K562 (cell line): Measurements from ENCODE around the gene ZKSCAN3. TPM values are rescaled to one million over a fixed set of nuclear protein-coding genes. Genes with fewer than 3 reads are reported as not detected.

Source experiments
- CAMTA2 ChIP-seq: fragments of 250-450 bp; sonication (Bioruptor Pico); conservative IDR thresholded peaks from 2 replicates; pipeline ENCODE4 v1.5.1; 2022
- DDX20 ChIP-seq: fragments of 450-650 bp; IDR thresholded peaks from 2 replicates; pipeline ENCODE4 v1.6.1; 2016; ENCODE audit warnings: missing genetic modification characterization, low read depth, mild to moderate bottlenecking, missing compliant biosample characterization, moderate library complexity
- DNMT1 ChIP-seq: fragments of 450-650 bp; IDR thresholded peaks from 2 replicates; pipeline ENCODE4 v1.6.1; 2016; ENCODE audit warnings: antibody characterized with exemption, mild to moderate bottlenecking
- GTF2B ChIP-seq: IDR thresholded peaks from 2 replicates; pipeline ENCODE4 v1.6.1; 2011; ENCODE audit not compliant: insufficient read length; ENCODE audit errors: extremely low read depth
- HNRNPL ChIP-seq: fragments of 200-400 bp; formaldehyde crosslinking; IDR thresholded peaks from 2 replicates; pipeline ENCODE4 v1.6.1; 2017; ENCODE audit warnings: low read depth, mild to moderate bottlenecking, low read length
- L3MBTL2 ChIP-seq: fragments of 450-650 bp; IDR thresholded peaks from 2 replicates; pipeline ENCODE4 v1.6.1; 2016; ENCODE audit warnings: mild to moderate bottlenecking, moderate library complexity
- NEUROD1 ChIP-seq: fragments of 150-350 bp; IDR thresholded peaks from 2 replicates; pipeline ENCODE4 v1.6.1; 2014; ENCODE audit warnings: borderline replicate concordance, low read length, low read depth; ENCODE audit not compliant: partially characterized antibody
- NFE2L1 ChIP-seq: fragments of 450-650 bp; IDR thresholded peaks from 2 replicates; pipeline ENCODE4 v1.6.1; 2016; ENCODE audit warnings: missing genetic modification characterization, low read depth, mild to moderate bottlenecking, missing compliant biosample characterization, moderate library complexity, borderline replicate concordance
- PHB ChIP-seq: fragments of 250-450 bp; sonication (Bioruptor Pico); IDR thresholded peaks from 2 replicates; pipeline ENCODE4 v1.5.0; 2021
- SIX5 ChIP-seq, 2 experiments: IDR thresholded peaks; 2 replicates each; pipeline ENCODE4 v1.6.1; 2011; ENCODE audit warnings: low read length in 2 of 2, borderline replicate concordance in 1 of 2, low read depth in 1 of 2, mild to moderate bottlenecking in 1 of 2, moderate library complexity in 1 of 2; ENCODE audit not compliant: insufficient read depth in 1 of 2
- SMARCE1 ChIP-seq: fragments of 450-650 bp; IDR thresholded peaks from 2 replicates; pipeline ENCODE4 v1.7.1; 2016; ENCODE audit warnings: mild to moderate bottlenecking
- TSC22D4 ChIP-seq: fragments of 450-650 bp; IDR thresholded peaks from 2 replicates; pipeline ENCODE4 v1.6.1; 2016; ENCODE audit warnings: missing genetic modification characterization, missing biosample characterization, control low read depth
- ZNF212 ChIP-seq: fragments of 450-650 bp; formaldehyde crosslinking; IDR thresholded peaks from 2 replicates; pipeline ENCODE4 v1.4.0; 2020; ENCODE audit warnings: mild to moderate bottlenecking
- ZNF277 ChIP-seq: fragments of 250-450 bp; sonication (Bioruptor Pico); IDR thresholded peaks from 2 replicates; pipeline ENCODE4 v1.8.0; 2022; ENCODE audit warnings: inconsistent platforms, mild to moderate bottlenecking, moderate library complexity, borderline replicate concordance
- polyA plus RNA-seq, 8 experiments: library from polyadenylated mRNA; depleted of rRNA in 4 of 8; stranded (reverse) in 5 of 8; unstranded in 3 of 8; fragments of >200 nt; fragmentation: Nextera tagmentation in 2 of 8; fragmentation: Illumina TruSeq in 1 of 8; extraction: Ambion mirVana in 2 of 8; extraction: Trizol in 1 of 8; gene quantifications; 2 replicates each; pipeline versions ENCODE4 v1.2.1 to v1.2.3, GENCODE V29; 2011 to 2014; ENCODE audit warnings: inconsistent platforms in 1 of 8, missing spikeins in 1 of 8
- total RNA-seq, 7 experiments: library from RNA; depleted of rRNA in 6 of 7; stranded (reverse); fragments of >200 nt in 6 of 7; fragmentation: Illumina TruSeq in 2 of 7; extraction: Trizol in 2 of 7; gene quantifications; 2 replicates each; pipeline versions ENCODE4 v1.2.1 to v1.2.3, GENCODE V29; 2011 to 2021; ENCODE audit warnings: low replicate concordance in 1 of 7
- TF ChIP-seq, protein P1 (sequence below), 2 experiments: IDR thresholded peaks; 2 replicates each; pipeline ENCODE4 v1.6.1; 2011; ENCODE audit warnings: borderline replicate concordance in 1 of 2, control low read depth in 1 of 2, low read depth in 1 of 2, low read length in 1 of 2, mild to moderate bottlenecking in 1 of 2, mixed read lengths in 1 of 2, moderate library complexity in 1 of 2; ENCODE audit not compliant: insufficient read depth in 1 of 2, insufficient read length in 1 of 2, poor library complexity in 1 of 2, severe bottlenecking in 1 of 2; ENCODE audit errors: extremely low read depth in 1 of 2
- TF ChIP-seq, protein P2 (sequence below), 2 experiments: fragments of 250-450 bp in 1 of 2; fragments of 450-650 bp in 1 of 2; sonication (Bioruptor Pico) in 1 of 2; IDR thresholded peaks; 2 replicates each; pipeline versions ENCODE4 v1.6.1 to v1.8.0; 2016 to 2021; ENCODE audit warnings: mild to moderate bottlenecking in 2 of 2, moderate library complexity in 2 of 2, missing compliant biosample characterization in 1 of 2, missing genetic modification characterization in 1 of 2
- TF ChIP-seq, protein P3 (sequence below): fragments of 450-650 bp; formaldehyde crosslinking; IDR thresholded peaks from 2 replicates; pipeline ENCODE4 v1.4.0; 2020; ENCODE audit warnings: mild to moderate bottlenecking, mixed read lengths
- TF ChIP-seq, protein P4 (sequence below): sonication (generic); formaldehyde crosslinking; IDR thresholded peaks from 2 replicates; pipeline ENCODE4 v1.8.0; 2022; ENCODE audit warnings: mild to moderate bottlenecking, missing genetic modification reagents, borderline replicate concordance

ZKSCAN3 gene
- total and polyA plus RNA-seq, 9 of the 15 experiments (the other 6 are each of a cell fraction or from before 2014, with no cell fraction given) = 3.0 to 12.4 (median 10.2) TPM

DNA sequence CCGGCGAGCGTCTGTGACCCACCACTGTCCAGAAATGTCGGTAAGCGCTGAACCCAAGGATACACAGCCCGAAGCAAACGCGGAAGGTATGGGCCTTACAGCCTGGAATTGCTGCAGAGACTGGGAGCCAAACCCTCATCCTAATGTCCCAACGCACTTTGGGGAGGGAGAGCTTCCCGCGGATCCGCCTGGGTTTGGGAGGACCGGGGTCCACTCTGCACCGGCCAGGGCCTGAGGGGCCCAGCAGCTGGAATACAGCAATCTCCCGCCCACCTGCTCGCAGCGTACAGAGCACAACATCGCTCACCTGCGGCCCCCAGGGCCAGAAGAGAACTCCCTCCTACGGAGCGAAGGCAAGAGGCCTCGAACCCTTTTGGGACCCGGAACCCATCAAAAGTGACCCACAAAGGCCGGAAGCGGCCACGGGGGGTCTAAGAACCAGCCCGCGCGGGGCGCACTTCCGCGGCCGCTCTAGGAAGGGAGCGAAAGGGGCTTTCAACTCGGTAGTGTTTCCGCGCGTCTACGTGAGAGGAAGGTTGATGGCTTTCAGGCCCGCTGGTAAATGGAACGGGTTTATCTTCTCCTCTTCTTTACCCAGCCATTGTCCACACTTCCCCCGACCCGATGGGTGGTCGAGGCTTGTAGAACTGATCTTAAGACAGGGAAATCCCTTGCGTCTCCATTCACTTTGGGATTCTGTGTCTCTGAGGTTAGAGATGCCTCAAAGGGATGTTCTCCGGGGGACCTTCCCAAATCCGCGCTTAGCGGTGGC lies 49.8 kb downstream of the ZKSCAN3 start, which contains the start of gene ZSCAN12 (continued):
- TF ChIP-seq ZNF277 (no peak), HNRNPL (no peak), NEUROD1 (no peak), TSC22D4 (tag) (no peak), SMARCE1 (peak; percentile 50; the same call in 1 of the 2 replicates), CAMTA2 (CRISPR knock-in tag) (no peak), GTF2B (peak; percentile 78), SIX5 (IDR thresholded peaks at IDR 0.05; ENCODE audit: borderline replicate concordance in 1 of 2, insufficient read depth in 1 of 2, low read depth in 1 of 2, low read length in 2 of 2) (peak; percentile 48 to 56; a peak in 3 of 4 replicates), DNMT1 (no peak), NFE2L1 (tag) (no peak), DDX20 (tag) (no peak), PHB (CRISPR knock-in tag) (no peak), ZNF212 (CRISPR knock-in tag) (0 out of 2 replicates have a peak, but pooled peaks have one; percentile 15), L3MBTL2 (peak; percentile 89)
- TF ChIP-seq, protein P1, sequence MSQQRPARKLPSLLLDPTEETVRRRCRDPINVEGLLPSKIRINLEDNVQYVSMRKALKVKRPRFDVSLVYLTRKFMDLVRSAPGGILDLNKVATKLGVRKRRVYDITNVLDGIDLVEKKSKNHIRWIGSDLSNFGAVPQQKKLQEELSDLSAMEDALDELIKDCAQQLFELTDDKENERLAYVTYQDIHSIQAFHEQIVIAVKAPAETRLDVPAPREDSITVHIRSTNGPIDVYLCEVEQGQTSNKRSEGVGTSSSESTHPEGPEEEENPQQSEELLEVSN (IDR thresholded peaks at IDR 0.05; ENCODE audit: borderline replicate concordance in 1 of 2, extremely low read depth in 1 of 2, insufficient read depth in 1 of 2, insufficient read length in 1 of 2, low read depth in 1 of 2, low read length in 1 of 2, poor library complexity in 1 of 2, severe bottlenecking in 1 of 2) = peak; percentile 46 to 69
- TF ChIP-seq, protein P2, sequence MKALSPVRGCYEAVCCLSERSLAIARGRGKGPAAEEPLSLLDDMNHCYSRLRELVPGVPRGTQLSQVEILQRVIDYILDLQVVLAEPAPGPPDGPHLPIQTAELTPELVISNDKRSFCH (CRISPR knock-in tag; IDR thresholded peaks at IDR 0.05) = no peak
- TF ChIP-seq, protein P2 (tag; IDR thresholded peaks at IDR 0.05) = peak; percentile 90
- TF ChIP-seq, protein P3, sequence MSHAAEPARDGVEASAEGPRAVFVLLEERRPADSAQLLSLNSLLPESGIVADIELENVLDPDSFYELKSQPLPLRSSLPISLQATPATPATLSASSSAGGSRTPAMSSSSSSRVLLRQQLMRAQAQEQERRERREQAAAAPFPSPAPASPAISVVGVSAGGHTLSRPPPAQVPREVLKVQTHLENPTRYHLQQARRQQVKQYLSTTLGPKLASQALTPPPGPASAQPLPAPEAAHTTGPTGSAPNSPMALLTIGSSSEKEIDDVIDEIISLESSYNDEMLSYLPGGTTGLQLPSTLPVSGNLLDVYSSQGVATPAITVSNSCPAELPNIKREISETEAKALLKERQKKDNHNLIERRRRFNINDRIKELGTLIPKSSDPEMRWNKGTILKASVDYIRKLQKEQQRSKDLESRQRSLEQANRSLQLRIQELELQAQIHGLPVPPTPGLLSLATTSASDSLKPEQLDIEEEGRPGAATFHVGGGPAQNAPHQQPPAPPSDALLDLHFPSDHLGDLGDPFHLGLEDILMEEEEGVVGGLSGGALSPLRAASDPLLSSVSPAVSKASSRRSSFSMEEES = no peak
- TF ChIP-seq, protein P4, sequence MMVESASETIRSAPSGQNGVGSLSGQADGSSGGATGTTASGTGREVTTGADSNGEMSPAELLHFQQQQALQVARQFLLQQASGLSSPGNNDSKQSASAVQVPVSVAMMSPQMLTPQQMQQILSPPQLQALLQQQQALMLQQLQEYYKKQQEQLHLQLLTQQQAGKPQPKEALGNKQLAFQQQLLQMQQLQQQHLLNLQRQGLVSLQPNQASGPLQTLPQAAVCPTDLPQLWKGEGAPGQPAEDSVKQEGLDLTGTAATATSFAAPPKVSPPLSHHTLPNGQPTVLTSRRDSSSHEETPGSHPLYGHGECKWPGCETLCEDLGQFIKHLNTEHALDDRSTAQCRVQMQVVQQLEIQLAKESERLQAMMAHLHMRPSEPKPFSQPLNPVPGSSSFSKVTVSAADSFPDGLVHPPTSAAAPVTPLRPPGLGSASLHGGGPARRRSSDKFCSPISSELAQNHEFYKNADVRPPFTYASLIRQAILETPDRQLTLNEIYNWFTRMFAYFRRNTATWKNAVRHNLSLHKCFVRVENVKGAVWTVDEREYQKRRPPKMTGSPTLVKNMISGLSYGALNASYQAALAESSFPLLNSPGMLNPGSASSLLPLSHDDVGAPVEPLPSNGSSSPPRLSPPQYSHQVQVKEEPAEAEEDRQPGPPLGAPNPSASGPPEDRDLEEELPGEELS = 0 out of 2 replicates have a peak, but pooled peaks have one; percentile 16
